A673 (cell line): ENCODE measurements around the gene DNAH10.

Experiments
- EZH2 ChIP-seq: fragments of 200-600 bp; sonication (generic); IDR thresholded peaks from 2 replicates; pipeline ENCODE4 v1.6.1; 2017; ENCODE audit warnings: borderline replicate concordance, low read depth, mild to moderate bottlenecking, mixed read lengths, antibody characterized with exemption, low read length; ENCODE audit not compliant: poor library complexity, severe bottlenecking
- TF ChIP-seq, protein P1 (sequence below): fragments of 300-800, 200-600 bp; sonication (generic); conservative IDR thresholded peaks from 2 replicates; pipeline ENCODE4 v1.5.1; 2017; ENCODE audit warnings: low read depth, mild to moderate bottlenecking, antibody characterized with exemption, low read length, moderate library complexity, mixed read lengths

- TF ChIP-seq, protein P1, sequence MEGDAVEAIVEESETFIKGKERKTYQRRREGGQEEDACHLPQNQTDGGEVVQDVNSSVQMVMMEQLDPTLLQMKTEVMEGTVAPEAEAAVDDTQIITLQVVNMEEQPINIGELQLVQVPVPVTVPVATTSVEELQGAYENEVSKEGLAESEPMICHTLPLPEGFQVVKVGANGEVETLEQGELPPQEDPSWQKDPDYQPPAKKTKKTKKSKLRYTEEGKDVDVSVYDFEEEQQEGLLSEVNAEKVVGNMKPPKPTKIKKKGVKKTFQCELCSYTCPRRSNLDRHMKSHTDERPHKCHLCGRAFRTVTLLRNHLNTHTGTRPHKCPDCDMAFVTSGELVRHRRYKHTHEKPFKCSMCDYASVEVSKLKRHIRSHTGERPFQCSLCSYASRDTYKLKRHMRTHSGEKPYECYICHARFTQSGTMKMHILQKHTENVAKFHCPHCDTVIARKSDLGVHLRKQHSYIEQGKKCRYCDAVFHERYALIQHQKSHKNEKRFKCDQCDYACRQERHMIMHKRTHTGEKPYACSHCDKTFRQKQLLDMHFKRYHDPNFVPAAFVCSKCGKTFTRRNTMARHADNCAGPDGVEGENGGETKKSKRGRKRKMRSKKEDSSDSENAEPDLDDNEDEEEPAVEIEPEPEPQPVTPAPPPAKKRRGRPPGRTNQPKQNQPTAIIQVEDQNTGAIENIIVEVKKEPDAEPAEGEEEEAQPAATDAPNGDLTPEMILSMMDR = no peak
- TF ChIP-seq EZH2 = no peak
Observed at GRCh38 chr12:123854918-123855317, 92.8 kb downstream of the DNAH10 start.
